GM12891 (cell line): Measurements from ENCODE around the gene PRKAB2. TPM values are rescaled to one million over a fixed set of nuclear protein-coding genes. Genes with fewer than 3 reads are reported as not detected.

Experiments used
- DNase-seq: peaks from one replicate; pipeline ENCODE4 v3.0.0; 2011; ENCODE audit warnings: low spot score; ENCODE audit not compliant: insufficient read length
- FAIRE-seq: peaks from 2 replicates; lab custom pipeline; 2011; peaks lifted over from hg19 to GRCh38; lab: Jason Lieb, UNC
- PAX5 ChIP-seq: IDR thresholded peaks from 2 replicates; pipeline ENCODE4 v1.6.1; 2011; ENCODE audit warnings: low read length, moderate library complexity, mild to moderate bottlenecking; ENCODE audit not compliant: insufficient read depth, severe bottlenecking
- POLR2A ChIP-seq: IDR thresholded peaks from 2 replicates; pipeline ENCODE4 v1.6.1; 2011; ENCODE audit warnings: low read depth, low read length, control low read depth
- POLR2AphosphoS5 ChIP-seq: IDR thresholded peaks from 2 replicates; pipeline ENCODE4 v1.6.1; 2011; ENCODE audit warnings: low read depth, low read length, control low read depth
- POU2F2 ChIP-seq: IDR thresholded peaks from 2 replicates; pipeline ENCODE4 v1.6.1; 2011; ENCODE audit warnings: low read depth, mild to moderate bottlenecking, control low read depth, low read length, moderate library complexity
- SPI1 ChIP-seq: IDR thresholded peaks from 2 replicates; pipeline ENCODE4 v1.6.1; 2011; ENCODE audit warnings: low read depth, low read length, control low read depth
- TAF1 ChIP-seq: IDR thresholded peaks from 2 replicates; pipeline ENCODE4 v1.6.1; 2011; ENCODE audit warnings: low read depth, low read length, control low read depth
- polyA plus RNA-seq: library from polyadenylated mRNA; unstranded; fragments of >200 nt; gene quantifications from one replicate; pipeline ENCODE4 v1.2.1, GENCODE V29; 2012; ENCODE audit warnings: low read depth, missing spikeins, inconsistent platforms; ENCODE audit not compliant: missing spikeins

PRKAB2 gene, protein sequence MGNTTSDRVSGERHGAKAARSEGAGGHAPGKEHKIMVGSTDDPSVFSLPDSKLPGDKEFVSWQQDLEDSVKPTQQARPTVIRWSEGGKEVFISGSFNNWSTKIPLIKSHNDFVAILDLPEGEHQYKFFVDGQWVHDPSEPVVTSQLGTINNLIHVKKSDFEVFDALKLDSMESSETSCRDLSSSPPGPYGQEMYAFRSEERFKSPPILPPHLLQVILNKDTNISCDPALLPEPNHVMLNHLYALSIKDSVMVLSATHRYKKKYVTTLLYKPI
- polyA plus RNA-seq = 5.0 TPM

DNA sequence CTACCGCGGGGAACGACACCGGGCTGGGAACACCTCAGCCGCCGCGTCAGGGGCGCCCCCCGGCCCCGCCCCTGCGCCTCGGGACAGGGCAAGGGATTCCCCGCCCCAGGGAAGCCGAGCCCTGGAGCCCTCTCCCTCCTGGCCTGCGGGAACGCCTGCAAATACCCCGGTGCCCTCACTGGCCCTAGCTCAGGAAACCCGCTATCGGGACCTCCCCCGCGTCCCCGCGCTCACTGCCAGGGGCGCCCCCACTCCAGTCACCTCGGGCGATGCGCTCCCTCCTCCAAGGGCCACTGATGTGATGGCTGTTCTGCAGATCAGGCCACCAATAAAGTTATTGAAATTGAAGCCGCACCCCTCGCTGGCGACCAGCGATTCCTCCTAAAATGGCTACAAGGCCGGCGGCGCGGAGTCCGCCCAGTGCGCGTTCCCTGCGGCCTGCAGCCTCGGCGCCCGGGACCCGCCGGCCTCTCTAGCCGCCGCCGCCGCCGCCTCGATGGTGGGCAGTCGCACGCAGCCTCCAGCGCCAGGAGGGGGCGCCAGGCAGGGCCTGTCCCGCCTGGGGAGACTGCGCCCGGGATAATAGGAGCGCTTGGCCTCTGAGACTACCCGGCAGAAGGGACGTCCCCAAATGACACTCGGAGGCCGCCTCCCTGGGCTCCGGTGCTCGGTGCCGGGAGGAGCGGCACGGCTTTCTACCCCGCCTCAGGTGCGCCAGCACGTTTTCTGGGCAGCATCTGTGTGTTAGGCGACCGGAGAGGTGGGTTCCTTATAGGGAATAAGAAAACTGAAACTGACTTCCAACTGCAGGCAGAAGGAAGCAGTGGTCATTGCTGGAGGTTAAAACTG lies at the start of gene PRKAB2:
Gene PRKAB2, minus strand, starts transcription at position 303 of the 849 bp plus-strand sequence. CDS start 326 bp downstream, outside the sequence.
- peak; percentile 93 for FAIRE-seq
- DNase-seq = peak; percentile 82
- TF ChIP-seq SPI1 (no peak), POLR2A (peak; percentile 53), POLR2AphosphoS5 (peak; percentile 66; the same call in 1 of the 2 replicates), TAF1 (no peak; the same call in 1 of the 2 replicates), POU2F2 (peak; percentile 19; the same call in 1 of the 2 replicates), PAX5 (peak; percentile 36)

DNA sequence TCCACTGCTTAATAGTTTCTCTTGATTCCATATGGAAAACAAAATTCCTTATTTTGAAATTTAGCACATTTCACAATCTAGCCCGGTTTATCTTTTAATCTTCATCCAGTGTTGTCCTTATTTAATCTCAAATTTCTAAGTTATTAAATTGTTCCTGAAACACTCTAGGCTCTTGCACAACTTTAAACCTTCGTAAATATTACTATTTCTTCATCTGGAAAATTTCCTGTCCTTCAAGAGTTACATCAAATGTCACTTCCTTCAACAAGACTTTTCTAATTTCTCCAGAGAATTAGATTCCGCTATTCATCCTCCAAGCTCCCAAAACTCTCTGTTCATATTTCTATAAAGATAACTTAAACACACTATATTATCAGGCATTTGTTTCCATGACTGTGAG lies 46.3 kb upstream of the PRKAB2 start:
- FAIRE-seq (no peak), DNase-seq (no peak)
- no peak for TF ChIP-seq POLR2A
- TF ChIP-seq SPI1 = no peak
- TF ChIP-seq POLR2AphosphoS5 = no peak
- no peak for TF ChIP-seq PAX5
- no peak for TF ChIP-seq POU2F2
- no peak for TF ChIP-seq TAF1

DNA sequence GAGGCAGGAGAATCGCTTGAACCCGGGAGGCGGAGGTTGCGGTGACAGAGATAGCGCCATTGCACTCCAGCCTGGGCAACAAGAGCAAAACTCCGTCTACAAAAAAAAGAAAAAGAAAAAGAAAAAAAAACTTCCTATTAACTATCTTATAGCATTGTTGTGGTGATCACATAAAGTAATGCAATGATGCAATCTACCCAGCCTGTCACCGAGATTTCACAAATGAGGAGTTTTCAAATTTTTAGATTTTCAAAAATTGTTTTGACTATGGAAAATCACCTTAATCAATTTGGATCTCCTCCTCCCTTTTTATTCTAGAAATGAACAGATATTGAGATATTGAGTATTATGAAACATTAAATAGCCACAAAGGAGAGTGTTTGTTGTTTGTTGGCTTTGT lies 44.9 kb upstream of the PRKAB2 start:
- TF ChIP-seq POLR2A (no peak), POU2F2 (no peak), PAX5 (no peak), TAF1 (no peak), POLR2AphosphoS5 (no peak), SPI1 (no peak)
- DNase-seq (no peak), FAIRE-seq (no peak)

DNA sequence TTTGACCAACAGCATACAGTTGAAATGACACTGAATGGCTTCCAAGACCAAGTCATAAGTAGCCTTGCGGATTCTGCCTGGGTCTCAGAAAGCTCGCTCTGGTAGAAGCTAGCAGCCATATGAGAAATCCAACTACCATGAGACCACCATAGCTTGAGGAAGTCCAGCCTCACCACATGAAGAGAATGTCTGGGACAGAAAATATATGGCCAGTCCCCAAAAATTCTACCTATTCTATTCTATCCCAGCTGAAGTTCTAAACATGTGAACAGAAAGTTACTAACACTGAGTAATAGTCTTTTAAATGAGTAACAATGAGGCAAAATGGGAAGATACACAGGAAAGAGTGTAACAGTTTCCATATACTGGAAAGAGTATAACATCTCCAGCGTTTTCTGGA lies 43.9 kb upstream of the PRKAB2 start:
- DNase-seq = no peak
- TF ChIP-seq POLR2A (no peak), POLR2AphosphoS5 (no peak), SPI1 (no peak), TAF1 (no peak), POU2F2 (no peak)
- FAIRE-seq = no peak

DNA sequence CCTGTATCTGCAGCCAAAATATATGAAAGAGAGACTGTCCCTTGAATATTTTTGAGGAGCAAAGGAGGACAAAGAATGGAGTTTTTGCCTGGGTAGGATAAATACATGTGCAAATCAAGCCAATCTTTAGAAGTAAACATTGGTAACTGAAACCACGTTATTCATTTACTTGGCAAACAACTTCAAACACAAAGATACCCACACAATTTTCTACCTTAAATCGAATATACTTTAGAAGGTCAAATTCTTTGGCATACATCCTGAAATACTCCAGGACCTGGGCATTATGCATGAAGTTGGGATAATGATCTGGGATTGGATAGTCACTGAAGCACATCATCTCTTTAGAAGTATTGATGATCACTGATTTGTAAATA lies 43.3 kb upstream of the PRKAB2 start:
- no peak for DNase-seq
- no peak for FAIRE-seq
- no peak for TF ChIP-seq SPI1
- TF ChIP-seq POLR2A = no peak
- TF ChIP-seq POLR2AphosphoS5 = no peak
- TF ChIP-seq POU2F2 = no peak
- TF ChIP-seq PAX5 = no peak
- no peak for TF ChIP-seq TAF1

DNA sequence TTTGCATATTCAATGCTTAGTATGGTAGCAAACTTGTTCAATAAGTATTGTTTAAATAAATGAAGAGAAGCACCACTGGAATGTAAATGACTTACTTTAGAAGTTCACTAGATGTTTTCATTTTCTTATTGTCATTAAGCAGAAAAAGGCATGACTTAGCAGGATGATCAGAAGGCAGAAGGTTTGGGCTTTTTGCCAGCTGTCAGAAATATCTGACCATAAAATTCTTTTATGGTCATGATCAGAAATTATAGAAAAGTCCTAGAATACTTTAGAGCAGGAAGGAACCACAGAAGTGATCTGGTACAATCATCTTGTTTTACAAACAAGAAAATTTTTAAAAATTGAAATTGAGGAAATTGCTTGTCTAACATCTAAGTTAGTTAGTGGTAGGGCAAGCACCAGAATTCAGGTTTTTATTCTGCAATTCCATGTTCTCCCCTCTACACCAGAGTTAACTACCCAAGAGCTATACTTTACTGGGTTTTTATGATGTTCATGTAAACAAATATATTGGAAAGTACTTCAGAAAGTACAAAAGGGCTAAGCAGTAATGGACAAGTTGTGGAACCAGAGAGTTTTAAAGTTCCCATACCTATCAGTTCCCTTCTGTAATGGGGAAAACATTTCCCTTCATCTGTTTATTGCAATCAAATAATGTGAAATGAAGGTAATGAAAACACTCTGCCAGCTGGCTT lies 42.7 kb upstream of the PRKAB2 start:
- FAIRE-seq (no peak), DNase-seq (no peak)
- TF ChIP-seq SPI1 (no peak), POU2F2 (no peak), PAX5 (no peak), POLR2A (no peak), POLR2AphosphoS5 (no peak), TAF1 (no peak)

DNA sequence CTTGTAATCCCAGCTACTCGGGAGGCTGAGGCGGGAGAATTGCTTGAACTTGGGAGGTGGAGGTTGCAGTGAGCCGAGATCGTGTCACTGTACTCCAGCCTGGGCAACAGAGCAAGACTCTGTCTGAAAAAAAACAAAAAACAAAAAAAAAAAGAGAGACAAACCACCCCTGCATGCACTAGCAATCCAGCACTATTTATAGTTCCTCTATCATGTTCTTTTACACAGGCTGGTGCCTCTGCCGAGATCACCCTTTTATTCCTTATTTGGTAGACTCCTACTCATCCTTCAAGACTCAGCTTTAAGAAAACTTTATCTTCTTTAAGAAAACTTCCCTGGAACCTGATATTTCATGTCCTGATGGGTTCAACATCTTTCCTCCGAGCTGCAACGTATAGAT lies 42.1 kb upstream of the PRKAB2 start:
- TF ChIP-seq PAX5 (no peak), SPI1 (no peak), POLR2A (no peak), POU2F2 (no peak), TAF1 (no peak), POLR2AphosphoS5 (no peak)

DNA sequence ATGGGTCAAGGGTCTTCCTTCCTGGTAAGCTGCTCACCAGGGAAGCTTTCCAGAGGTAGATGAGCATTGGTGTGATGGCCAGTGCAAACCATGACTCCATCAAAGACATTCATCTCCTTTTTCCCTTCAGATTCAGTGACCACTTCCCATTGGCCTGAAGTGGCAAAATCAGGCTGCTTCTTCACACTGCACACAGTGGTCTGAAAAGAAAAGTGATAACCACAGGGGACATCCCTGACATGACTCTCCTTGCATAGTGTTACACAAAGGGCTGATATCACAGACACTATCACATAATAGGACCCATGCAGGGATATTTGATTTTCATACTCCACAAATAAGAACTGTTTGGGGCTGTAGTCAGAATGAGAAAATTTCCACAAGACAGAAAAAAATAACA lies 41.0 kb upstream of the PRKAB2 start:
- FAIRE-seq (no peak), DNase-seq (no peak)
- TF ChIP-seq SPI1 = no peak
- TF ChIP-seq TAF1 = no peak
- no peak for TF ChIP-seq POLR2A
- no peak for TF ChIP-seq POU2F2
- no peak for TF ChIP-seq POLR2AphosphoS5
- TF ChIP-seq PAX5 = no peak

More for the DNA sequence above, 42.1 kb upstream of the PRKAB2 start:
- FAIRE-seq (no peak), DNase-seq (no peak)

DNA sequence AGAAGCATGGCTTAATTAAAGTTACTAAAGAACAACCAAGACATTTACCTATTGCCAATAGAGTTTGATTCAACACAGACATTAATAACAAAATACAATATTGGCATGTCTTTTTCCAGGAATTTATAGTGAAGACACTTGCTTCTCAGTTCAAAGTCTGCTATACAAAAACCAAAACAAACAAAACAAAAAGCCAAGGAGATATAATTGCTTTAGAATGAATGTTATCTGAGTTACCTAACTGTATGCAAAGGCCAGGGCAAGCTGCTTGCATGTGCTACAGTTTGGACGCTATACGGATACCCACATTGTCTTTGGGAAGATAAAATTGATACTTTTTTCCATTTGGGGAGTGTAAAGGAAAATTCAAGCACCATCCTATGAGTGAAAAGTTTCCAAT lies 39.3 kb upstream of the PRKAB2 start:
- FAIRE-seq (no peak), DNase-seq (no peak)
- TF ChIP-seq SPI1 = no peak
- TF ChIP-seq POLR2AphosphoS5 = no peak
